ENCODE measurements around the gene TXNDC8.
"Not testable (repeated sequence)": the region's sequence is repeated elsewhere in the genome, so short reads cannot be mapped to it uniquely, and the experiment has no call there.

Gene TXNDC8

DNA sequence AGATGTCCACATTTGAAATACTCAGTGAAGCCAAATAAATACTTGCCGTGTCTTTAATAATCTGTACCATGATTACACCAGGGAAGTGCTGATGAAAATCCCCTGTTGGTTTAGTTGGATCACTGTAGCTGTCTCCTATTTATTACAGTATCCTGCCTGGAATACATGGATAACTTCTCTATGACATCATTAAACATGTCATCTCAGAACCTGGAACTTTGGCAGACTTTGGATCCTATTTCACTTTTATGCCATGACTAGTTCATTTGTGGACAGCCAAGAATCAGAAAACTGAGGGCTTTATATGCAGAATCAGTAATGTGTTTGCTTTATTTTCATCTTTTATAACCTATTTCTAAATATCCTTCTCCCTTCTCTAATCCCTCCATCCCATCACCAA lies at the start of gene TXNDC8:
Gene TXNDC8, minus strand, starts transcription at position 137 of the 400 bp plus-strand sequence.
- Histone ChIP-seq H3K4me3 (no peak within 1 kb of the TSS), H3K27ac (peak within 1 kb of the TSS in 1 of 21 experiments; percentile 25)

DNA sequence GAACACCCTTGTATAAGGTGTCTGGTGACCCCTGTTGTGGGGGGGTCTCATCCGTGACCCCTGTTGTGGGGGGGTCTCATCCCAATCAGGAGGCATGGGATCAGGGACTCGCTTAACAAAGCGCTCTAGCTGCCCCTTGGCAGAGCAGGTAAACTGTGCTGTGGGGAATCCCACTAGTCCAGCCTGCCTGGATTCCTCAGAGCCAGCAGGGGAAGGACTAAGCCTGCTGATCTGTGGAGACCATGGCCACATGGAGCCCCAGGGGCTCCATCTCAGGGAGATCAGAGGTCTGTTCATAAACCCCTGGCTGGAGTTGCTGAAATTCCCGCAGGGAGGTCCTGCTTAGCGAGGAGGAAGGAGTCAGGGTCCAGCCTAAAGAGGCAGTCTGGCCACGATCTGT lies 45.8 kb upstream of the TXNDC8 start:
- no peak overlapping the region for H3K27ac ChIP-seq

DNA sequence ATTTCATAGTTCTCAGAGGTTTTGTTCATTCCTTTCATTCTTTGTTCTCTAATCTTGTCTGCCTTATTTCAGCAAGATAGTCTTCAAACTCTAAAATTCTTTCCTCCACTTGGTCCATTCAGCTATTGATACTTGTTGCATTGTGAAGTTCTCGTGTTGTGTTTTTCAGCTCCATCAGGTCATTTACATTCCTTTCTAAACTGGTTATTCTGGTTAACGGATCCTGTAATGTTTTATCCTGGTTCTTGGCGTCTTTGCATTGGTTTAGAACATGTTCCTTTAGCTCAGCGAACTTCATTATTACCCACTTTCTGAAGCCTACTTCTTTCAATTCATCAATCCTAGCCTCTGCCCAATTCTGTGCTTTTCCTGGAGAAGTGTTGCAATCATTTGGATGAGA lies 45.1 kb upstream of the TXNDC8 start:
- H3K27ac ChIP-seq, result no peak overlapping the region
- no peak overlapping the region for H3K4me3 ChIP-seq

More for the DNA sequence above, 45.8 kb upstream of the TXNDC8 start:
- no peak overlapping the region for H3K4me3 ChIP-seq

DNA sequence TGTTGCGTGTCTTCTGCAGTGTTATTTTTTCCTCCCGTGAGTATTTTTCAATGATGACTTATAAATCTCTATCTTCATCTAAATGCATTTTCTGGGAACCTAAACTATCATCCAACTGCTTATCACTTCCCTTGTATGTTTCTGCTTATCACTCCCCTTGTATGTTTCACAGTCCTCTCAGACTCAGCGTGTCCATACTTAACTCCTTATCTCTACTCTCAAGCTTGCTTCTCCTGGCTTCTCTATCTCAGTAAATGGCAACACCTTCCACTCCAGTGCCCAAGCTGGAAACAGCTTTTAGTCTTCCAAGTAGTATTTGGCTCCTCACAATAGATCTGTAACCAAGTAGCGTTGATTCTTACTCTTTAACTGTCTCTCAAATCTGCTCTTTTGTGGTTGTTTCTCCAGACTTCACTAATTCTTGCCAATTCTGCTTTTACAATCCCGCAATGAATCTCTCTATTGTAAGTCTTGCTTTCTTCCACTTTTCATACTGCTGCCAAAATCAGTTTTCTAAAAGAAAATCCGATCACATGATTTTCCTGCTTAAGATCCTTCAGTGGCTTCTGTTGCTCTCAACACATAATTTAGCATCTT lies 33.8 kb upstream of the TXNDC8 start:
- H3K4me3 ChIP-seq, result no peak overlapping the region
- no peak overlapping the region for H3K27ac ChIP-seq

DNA sequence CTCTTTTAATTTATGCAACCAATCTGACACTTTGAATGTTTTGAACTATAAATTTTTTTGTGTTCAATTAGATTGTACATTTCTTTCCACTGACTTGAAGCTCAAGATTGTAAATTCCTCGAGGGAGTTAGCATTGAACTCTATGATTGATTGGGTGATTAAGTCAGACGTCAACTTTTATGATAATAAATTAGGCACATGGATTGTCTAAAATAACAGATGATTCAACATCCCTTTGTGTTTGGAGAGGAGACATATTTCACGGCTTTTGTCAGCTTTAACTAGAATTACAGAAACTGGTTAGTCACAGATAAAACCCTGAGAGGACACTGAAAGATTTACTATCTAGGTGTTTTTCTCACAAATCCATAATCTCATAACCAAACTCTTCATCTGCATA lies 32.7 kb upstream of the TXNDC8 start:
- Histone ChIP-seq H3K27ac (no peak overlapping the region), H3K4me3 (no peak overlapping the region)

DNA sequence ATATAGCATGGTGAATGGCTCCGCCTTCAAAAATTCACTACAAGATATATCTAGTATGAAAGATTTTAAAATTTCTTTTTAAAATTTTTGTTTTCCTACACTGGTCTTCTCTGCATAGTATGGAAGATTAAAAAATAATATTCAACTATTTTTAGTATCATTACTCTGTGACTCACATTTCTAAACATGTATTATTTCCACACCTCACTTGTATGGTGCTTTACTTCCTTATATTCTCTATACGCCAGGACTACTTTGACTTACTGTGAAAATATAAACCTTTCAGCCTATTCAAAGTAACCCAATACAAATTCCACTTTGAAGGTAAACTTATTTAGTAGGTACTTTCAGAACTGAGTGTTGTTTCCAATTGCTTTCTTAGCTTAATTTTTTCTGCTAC lies 26.8 kb upstream of the TXNDC8 start:
- Histone ChIP-seq H3K27ac (no peak overlapping the region), H3K4me3 (no peak overlapping the region)

DNA sequence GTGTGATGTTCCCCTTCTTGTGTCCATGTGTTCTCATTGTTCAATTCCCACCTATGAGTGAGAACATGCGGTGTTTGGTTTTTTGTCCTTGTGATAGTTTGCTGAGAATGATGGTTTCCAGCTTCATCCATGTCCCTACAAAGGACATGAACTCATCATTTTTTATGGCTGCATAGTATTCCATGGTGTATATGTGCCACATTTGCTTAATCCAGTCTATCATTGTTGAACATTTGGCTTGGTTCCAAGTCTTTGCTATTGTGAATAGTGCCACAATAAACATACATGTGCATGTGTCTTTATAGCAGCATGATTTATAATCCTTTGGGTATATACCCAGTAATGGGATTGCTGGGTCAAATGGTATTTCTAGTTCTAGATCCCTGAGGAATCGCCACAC lies 21.3 kb upstream of the TXNDC8 start:
- not testable (repeated sequence) for H3K27ac ChIP-seq, H3K4me3 ChIP-seq

DNA sequence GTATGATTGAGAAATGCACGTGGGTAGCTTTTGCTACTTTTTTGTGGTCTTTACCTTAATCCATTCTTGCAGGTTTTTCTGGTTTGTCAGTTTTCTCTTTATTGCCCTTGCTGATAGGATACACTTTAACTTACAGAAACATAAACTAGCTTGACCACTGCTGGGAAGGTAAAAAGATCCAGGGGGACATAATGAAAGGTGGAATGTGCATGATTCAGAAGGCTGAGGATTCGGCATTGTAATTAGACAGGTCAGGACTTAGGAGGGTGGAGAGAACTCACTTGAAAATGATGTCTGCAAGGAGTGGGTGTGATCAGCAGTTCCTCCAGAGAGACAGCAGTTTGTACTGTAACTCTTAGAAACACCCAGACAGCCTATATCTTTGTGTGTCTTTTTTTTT lies 19.8 kb upstream of the TXNDC8 start:
- Histone ChIP-seq H3K4me3 (no peak overlapping the region), H3K27ac (no peak overlapping the region)

DNA sequence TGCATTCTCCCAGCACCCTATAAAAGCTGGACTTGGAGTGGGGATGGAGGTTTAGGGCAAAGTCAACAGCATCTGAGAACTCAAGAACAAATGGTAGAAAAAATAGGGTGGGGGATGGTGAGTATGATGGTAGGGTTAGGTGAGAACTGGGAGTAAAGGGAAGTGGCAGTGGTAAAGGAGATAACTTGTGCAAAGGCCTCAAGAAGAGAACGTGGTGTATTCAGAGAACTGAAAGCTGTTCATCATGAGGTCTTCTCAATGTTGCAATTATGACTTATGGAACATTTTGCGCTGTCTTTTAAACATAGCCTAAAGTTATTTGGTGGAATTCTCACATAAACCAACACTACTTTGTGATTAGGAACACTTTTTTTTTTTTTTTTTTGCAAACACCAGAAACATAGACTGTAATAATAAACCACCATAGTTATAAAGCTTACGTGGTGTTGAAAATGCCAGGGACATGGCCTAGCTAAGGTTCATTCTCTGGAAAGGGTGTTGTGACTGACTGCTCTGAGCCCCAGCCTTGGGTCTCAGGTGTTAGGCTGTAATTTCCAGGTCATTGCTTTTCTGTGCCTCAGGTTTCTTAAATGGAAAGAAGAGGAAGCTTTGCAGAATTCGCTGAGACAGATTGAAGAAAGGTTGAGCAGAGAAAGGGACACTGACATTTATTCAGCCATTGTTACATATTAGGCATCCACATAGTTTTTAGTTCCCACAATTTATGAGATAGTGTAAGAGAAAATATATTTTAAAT lies 19.2 kb upstream of the TXNDC8 start:
- Histone ChIP-seq H3K4me3 (no peak overlapping the region), H3K27ac (no peak overlapping the region)

DNA sequence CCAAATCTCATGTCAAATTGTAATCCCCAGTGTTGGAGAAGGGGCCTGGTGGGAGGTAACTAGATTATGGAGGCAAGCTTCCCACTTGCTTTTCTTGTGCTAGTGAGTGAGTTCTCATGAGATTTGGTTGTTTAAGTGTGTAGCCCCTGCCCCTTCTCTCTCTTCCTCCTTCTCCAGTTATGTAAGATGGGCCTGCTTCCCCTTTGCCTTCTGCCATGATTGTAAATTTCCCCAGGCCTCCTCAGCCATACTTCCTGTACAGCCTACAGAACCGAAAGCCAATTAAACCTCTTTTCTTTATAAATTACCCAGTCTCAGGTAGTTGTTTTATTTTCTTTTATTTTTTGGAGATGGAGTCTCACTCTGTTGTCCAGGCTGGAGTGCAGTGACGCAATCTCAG lies 18.2 kb upstream of the TXNDC8 start:
- Histone ChIP-seq H3K4me3 (no peak overlapping the region), H3K27ac (no peak overlapping the region)

DNA sequence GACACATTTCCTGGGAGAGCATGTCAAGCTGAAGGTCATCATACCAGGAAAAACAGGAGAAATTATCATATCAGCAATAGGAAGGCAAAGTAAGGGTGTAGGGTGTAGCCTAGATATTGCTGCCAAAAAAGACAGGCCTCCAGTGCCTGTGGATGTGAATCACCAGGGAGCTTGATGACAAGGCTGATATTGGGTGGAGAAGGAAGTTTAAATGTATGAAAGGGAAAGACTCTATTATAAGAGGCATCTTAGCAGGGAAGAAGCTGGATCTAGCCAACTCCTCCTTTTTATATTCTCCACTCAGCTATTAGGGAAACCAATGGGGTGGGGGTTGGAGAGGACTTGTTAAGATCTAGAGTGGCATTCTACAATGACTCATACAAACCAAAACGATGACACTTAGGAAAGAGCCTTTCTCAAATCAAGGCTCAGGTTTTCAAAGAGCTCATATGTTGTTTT lies 13.4 kb upstream of the TXNDC8 start:
- H3K4me3 ChIP-seq, result no peak overlapping the region
- peak overlapping the region in 13 of 21 experiments; percentile 8 to 75 (median 45) for H3K27ac ChIP-seq

DNA sequence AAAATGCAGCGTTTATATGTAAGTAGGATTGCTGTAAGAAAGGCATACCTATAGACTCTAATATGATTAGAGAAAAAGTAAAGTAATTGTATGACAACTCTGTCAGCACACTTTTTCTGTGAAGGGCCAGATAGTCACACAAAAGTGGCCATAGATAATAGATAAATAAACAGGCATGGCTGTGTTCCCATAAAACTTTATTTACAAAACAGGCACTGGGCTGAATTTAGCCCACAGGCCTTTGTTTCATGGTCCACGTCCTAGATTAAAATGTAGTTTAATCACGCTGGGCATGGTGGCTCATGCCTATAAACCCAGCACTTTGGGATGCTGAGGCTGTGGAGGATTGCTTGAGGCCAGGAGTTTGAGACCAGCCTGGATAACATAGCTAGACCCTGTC lies 8.7 kb upstream of the TXNDC8 start:
- no peak overlapping the region for H3K27ac ChIP-seq

DNA sequence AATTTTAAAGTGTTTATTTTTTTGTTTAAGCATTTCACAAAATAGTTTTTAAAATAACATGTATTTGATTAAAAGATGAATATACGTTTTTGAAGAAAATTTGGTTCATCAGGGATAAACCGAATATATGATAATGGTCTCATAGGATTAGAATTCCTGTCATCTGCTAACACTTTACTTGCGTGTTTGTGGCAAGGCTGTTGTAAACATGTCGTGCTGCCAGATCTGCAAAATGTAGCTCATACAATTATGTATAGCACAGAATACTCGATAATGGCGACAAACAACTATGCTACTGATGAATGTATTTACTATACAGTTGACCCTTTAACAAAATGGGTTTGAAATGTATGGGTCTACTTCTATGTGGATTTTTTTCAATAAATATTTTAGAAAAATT lies 7.2 kb upstream of the TXNDC8 start:
- H3K27ac ChIP-seq, result no peak overlapping the region
- H3K4me3 ChIP-seq, result no peak overlapping the region

More for the DNA sequence above, 8.7 kb upstream of the TXNDC8 start:
- no peak overlapping the region for H3K4me3 ChIP-seq

DNA sequence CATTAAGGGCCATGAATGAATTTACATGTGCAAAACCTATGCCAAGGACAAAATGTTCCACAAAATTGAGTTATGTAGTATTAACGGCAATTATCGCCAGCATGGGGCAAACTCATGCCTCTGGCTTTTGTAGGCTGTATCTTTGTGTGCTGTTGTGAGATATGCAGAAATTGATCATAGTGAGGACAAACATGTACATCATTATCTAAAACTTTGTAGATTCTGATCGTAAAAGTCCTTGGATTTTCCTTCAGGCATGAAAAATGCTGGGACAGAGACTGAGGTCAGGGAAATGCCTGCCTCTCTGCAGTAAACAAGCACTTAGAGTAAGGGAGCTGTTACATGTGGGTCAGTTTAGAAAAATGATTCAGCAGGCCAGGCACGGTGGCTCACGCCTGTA lies 5.9 kb upstream of the TXNDC8 start:
- H3K4me3 ChIP-seq, result no peak overlapping the region
- no peak overlapping the region for H3K27ac ChIP-seq

DNA sequence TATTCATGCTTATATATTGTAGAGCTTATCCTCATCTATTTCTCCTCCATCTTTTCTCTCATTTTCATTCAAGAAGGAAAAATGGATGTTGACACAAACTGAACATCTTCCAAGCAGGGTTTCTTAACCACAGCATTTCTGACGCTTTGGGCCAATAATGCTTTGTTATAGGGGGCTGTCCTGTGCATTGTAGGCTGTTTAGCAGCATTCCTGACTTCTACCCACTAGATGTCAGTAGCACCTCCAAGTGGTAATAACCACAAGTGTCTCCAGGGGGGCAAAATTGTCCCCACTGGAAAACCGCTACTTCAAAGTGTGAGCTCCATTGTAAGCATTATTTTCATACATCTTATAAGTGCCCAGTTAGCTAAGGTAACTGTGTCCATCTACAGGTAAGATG lies 2.6 kb upstream of the TXNDC8 start:
- H3K4me3 ChIP-seq, result no peak overlapping the region

DNA sequence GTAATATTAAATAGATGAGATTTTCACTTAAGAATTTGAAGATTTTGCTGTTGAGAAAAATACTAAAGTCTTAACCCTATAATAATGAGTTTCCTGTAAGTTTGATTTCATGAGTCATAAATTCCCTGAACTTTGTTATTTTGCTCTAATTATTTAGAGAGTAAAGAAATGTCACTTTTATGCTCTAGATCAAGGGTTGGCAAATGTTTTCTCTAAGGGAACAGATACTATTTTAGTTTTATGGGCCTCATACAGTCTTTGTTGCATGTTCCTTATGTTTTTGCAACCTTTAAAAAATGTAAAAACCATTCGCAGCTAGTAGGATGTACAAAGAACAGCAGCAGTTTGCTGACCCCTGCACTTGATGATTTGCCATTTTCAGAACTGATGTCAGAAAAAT lies 480 bp upstream of the TXNDC8 start:
- Histone ChIP-seq H3K4me3 (no peak overlapping the region), H3K27ac (peak overlapping the region in 1 of 21 experiments; percentile 25)

More for the DNA sequence above, 2.6 kb upstream of the TXNDC8 start:
- H3K27ac ChIP-seq, result no peak overlapping the region

DNA sequence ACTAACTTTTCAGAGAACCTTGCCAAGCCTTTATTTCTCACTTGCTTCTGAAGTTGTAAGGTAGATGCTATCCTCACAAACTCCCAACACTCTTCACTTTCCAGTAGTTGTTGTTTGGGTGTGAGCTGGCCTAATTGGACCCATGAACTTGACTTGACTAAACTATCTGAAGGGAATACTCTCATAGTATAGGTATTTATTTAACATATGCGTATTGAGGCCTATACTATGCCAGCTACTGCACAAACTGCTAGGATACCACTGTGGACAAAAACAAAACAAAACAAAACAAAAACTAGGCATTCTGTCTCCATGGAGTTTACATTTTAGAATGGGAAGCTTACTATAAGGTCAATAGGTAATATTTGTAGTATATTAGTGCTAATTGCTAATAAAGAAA lies 1.3 kb downstream of the TXNDC8 start:
- no peak overlapping the region for H3K27ac ChIP-seq
- H3K4me3 ChIP-seq, result no peak overlapping the region

DNA sequence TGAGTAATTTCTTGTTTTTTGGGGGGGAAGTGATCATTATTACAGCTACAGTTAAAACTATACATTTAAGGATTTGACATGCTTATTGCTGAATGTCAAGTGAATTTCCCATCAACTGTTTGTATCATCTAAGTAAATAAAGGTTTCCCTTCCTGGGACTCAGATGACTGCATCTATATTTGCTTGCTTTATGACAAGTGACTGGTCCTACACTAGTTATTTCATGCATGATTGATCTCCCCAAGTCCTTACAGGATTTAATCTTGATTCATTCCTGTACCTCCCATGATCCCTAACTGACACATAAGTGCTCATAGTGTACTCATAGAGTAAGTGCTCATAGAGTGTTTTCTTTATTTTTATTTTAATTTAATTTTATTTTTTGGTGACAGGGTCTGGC lies 2.8 kb downstream of the TXNDC8 start:
- no peak overlapping the region for H3K27ac ChIP-seq
- H3K4me3 ChIP-seq, result no peak overlapping the region

DNA sequence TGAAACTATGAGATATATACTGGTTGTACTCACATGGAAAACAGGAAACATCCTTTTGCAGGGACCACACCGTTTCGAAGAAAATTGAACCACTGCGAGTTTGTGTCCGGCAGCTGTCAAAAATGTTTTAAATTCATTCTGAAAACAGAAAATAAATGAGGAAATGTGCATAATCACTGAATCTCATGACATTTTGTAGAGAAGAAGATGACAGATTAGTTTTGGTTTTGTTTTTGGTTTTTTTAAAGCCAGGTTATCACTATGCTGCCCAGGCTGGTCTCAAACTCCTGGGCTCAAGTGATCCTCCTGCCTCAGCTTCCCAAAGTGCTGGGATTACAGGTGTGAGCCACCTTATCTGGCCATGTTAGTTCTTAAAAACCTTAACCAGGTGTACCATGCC lies 3.5 kb downstream of the TXNDC8 start:
- Histone ChIP-seq H3K27ac (no peak overlapping the region), H3K4me3 (no peak overlapping the region)

DNA sequence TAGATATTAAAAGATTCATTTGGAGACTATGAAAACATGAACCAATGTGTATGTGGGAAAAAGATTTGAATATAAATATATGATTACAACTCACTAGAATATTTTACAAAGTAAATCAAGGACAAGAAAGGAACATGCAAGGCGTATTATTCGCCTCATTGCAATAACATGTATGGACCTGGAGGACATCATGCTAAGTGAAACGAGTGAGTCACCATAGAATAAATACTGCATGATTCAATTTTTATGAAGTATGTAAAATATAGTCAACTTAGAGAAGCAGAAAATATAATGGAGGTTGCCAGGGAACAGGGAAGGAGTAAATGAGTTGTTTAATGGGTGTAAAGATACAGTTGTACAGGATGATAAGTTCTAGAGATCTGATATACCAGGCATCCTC lies 4.9 kb downstream of the TXNDC8 start:
- no peak overlapping the region for H3K4me3 ChIP-seq
- H3K27ac ChIP-seq, result no peak overlapping the region

DNA sequence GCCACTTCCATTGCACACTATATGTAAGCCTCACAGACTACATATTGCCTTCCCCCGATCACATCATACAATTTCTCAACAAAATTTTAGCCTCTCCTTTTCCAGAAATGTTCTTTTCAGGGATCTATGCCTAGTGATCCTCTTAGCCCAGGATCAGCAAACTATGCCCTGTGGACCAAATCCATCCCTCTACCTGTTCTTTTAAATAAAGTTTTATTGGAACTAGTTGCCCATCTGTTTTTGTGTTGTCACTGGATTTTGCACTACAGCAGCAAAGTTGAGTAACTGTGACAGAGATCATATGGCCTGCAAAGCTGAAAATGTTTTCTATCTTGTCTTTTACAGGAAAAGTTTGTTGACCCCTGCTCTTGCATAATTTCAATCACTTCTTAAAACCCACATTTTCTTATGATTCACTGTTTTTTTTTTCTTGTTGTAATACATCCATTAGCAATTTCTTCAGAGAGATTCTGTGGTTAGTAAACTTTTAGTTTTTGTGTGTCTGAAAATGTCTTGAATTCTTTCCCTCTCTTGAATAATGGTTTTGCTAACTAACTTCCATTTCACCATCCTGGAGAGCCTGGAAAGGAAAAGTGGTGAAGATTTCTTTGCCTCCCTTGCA lies 7.1 kb downstream of the TXNDC8 start:
- H3K27ac ChIP-seq, result no peak overlapping the region
- H3K4me3 ChIP-seq, result no peak overlapping the region
